H1 (cell line): ENCODE data around the gene ZBTB11. TPM values are rescaled to one million over a fixed set of nuclear protein-coding genes. Genes with fewer than 3 reads are reported as not detected.

Experiments used
- CTCF ChIA-PET: fragments of 300-600 bp; sonication (Branson Sonifier 250); formaldehyde crosslinking; loops from one replicate; lab custom pipeline; 2021; ENCODE audit not compliant: partially characterized antibody; lab: Charles Lee
- POLR2A ChIA-PET: fragments of 300-600 bp; sonication (Branson Sonifier 250); formaldehyde crosslinking; loops from one replicate; lab custom pipeline; 2021; ENCODE audit warnings: inconsistent platforms; ENCODE audit not compliant: partially characterized antibody; lab: Charles Lee
- DNase-seq, 2 experiments: peaks; one replicate each; pipeline versions ENCODE4 v3.0.0 to v3.0.0-alpha.2; 2010 to 2022; ENCODE audit warnings: low spot score in 2 of 2, low read depth in 1 of 2, mixed read lengths in 1 of 2
- FAIRE-seq: peaks from 2 replicates; lab custom pipeline; 2011; peaks lifted over from hg19 to GRCh38; lab: Jason Lieb, UNC
- H2AFZ ChIP-seq: 2 replicates; pipeline ENCODE4 v1.8.1; 2012; ENCODE audit warnings: low read length, inconsistent platforms
- H2AK5ac ChIP-seq: 2 replicates; pipeline ENCODE4 v1.6.1; 2013; ENCODE audit warnings: low read depth, low read length
- H2BK120ac ChIP-seq: replicated peaks from 2 replicates; pipeline ENCODE3; 2013; ENCODE audit warnings: low read depth, low read length, inconsistent platforms
- H2BK12ac ChIP-seq: 2 replicates; pipeline ENCODE4 v1.6.1; 2013; ENCODE audit warnings: low read depth, low read length
- H2BK15ac ChIP-seq: 2 replicates; pipeline ENCODE4 v1.6.1; 2013; ENCODE audit warnings: low read length
- H2BK20ac ChIP-seq: 2 replicates; pipeline ENCODE4 v1.6.1; 2013; ENCODE audit warnings: low read length
- H2BK5ac ChIP-seq: 2 replicates; pipeline ENCODE4 v1.6.1; 2013; ENCODE audit warnings: low read depth, low read length
- H3K14ac ChIP-seq: 2 replicates; pipeline ENCODE4 v1.6.1; 2013; ENCODE audit warnings: inconsistent platforms; ENCODE audit not compliant: insufficient read length
- H3K18ac ChIP-seq: 2 replicates; pipeline ENCODE4 v1.6.1; 2013; ENCODE audit warnings: low read length; ENCODE audit errors: extremely low read depth
- H3K23ac ChIP-seq: 2 replicates; pipeline ENCODE4 v1.6.1; 2013; ENCODE audit warnings: inconsistent platforms; ENCODE audit not compliant: insufficient read length
- H3K23me2 ChIP-seq: 2 replicates; pipeline ENCODE4 v1.6.1; 2013; ENCODE audit warnings: low read depth, low read length
- H3K27ac ChIP-seq: 2 replicates; pipeline ENCODE4 v1.6.1; 2011; ENCODE audit warnings: low read depth, low read length, inconsistent platforms
- H3K27me3 ChIP-seq, 4 experiments: replicated peaks in 1 of 4; 1 replicate in 1 of 4; 2 replicates in 3 of 4; pipeline versions ENCODE4 v1.6.1 to v1.8.1; 2011 to 2013; ENCODE audit warnings: low read length in 3 of 4, mild to moderate bottlenecking in 3 of 4, inconsistent platforms in 2 of 4, mixed read lengths in 2 of 4, moderate library complexity in 1 of 4; ENCODE audit not compliant: control insufficient read depth in 3 of 4, insufficient read depth in 3 of 4; ENCODE audit errors: extremely low read depth in 1 of 4
- H3K36me3 ChIP-seq, 4 experiments: 2 replicates each; pipeline versions ENCODE4 v1.6.1 to v1.8.1; 2011 to 2013; ENCODE audit warnings: mild to moderate bottlenecking in 4 of 4, low read length in 3 of 4, moderate library complexity in 2 of 4, control low read depth in 1 of 4, inconsistent platforms in 1 of 4; ENCODE audit not compliant: insufficient read depth in 4 of 4, control insufficient read depth in 2 of 4
- H3K4ac ChIP-seq: replicated peaks from 2 replicates; pipeline ENCODE3; 2013; ENCODE audit warnings: low read length, low read depth, mixed read lengths, inconsistent platforms; ENCODE audit not compliant: insufficient read length
- H3K4me1 ChIP-seq, 4 experiments: replicated peaks in 1 of 4; 1 replicate in 1 of 4; 2 replicates in 3 of 4; pipeline versions ENCODE4 v1.6.1 to v1.8.1; 2011 to 2013; ENCODE audit warnings: low read length in 3 of 4, inconsistent platforms in 2 of 4, mixed read lengths in 1 of 4; ENCODE audit not compliant: insufficient read depth in 4 of 4, control insufficient read depth in 3 of 4
- H3K4me2 ChIP-seq, 2 experiments: 2 replicates each; pipeline versions ENCODE4 v1.6.1 to v1.8.1; 2011 to 2013; ENCODE audit warnings: low read depth in 2 of 2, low read length in 2 of 2, control low read depth in 1 of 2, inconsistent platforms in 1 of 2, mild to moderate bottlenecking in 1 of 2; ENCODE audit not compliant: insufficient read depth in 1 of 2
- H3K4me3 ChIP-seq, 4 experiments: fragments of 200-600, 300-600 bp in 1 of 4; sonication (generic), shearing (Covaris generic), sonication (Bioruptor Twin) in 1 of 4; 2 replicates each; pipeline versions ENCODE4 v1.5.1 to v1.8.1; 2011 to 2016; ENCODE audit warnings: low read length in 4 of 4, low read depth in 3 of 4, control low read depth in 2 of 4, inconsistent platforms in 2 of 4, mild to moderate bottlenecking in 2 of 4, mixed read lengths in 1 of 4, moderate library complexity in 1 of 4; ENCODE audit not compliant: insufficient read depth in 2 of 4; ENCODE audit errors: extremely low read depth in 1 of 4
- H3K56ac ChIP-seq: replicated peaks from 2 replicates; pipeline ENCODE3; 2013; ENCODE audit warnings: low read depth, mild to moderate bottlenecking, mixed read lengths, low read length, inconsistent platforms; ENCODE audit not compliant: insufficient read length
- H3K79me1 ChIP-seq: 2 replicates; pipeline ENCODE4 v1.6.1; 2013; ENCODE audit warnings: low read depth, low read length, control low read depth
- H3K79me2 ChIP-seq, 2 experiments: 2 replicates each; pipeline versions ENCODE4 v1.6.1 to v1.8.1; 2012 to 2013; ENCODE audit warnings: low read length in 2 of 2, mild to moderate bottlenecking in 2 of 2, inconsistent platforms in 1 of 2; ENCODE audit not compliant: insufficient read depth in 2 of 2, control insufficient read depth in 1 of 2
- H3K9ac ChIP-seq, 4 experiments: replicated peaks in 1 of 4; 1 replicate in 1 of 4; 2 replicates in 3 of 4; pipeline versions ENCODE4 v1.6.1 to v1.8.1; 2011 to 2013; ENCODE audit warnings: low read depth in 3 of 4, low read length in 3 of 4, control low read depth in 2 of 4, mild to moderate bottlenecking in 2 of 4, moderate library complexity in 2 of 4, inconsistent platforms in 1 of 4; ENCODE audit errors: extremely low read depth in 1 of 4
- H3K9me3 ChIP-seq, 2 experiments: 2 replicates each; pipeline versions ENCODE4 v1.6.1 to v1.8.1; 2012 to 2013; ENCODE audit warnings: mild to moderate bottlenecking in 2 of 2, moderate library complexity in 2 of 2, control low read depth in 1 of 2, inconsistent platforms in 1 of 2, low read depth in 1 of 2, low read length in 1 of 2, mixed read lengths in 1 of 2; ENCODE audit not compliant: insufficient read depth in 2 of 2
- H4K20me1 ChIP-seq, 2 experiments: replicated peaks in 1 of 2; 2 replicates each; pipeline versions ENCODE3 to v1.8.1; 2011 to 2013; ENCODE audit warnings: inconsistent platforms in 2 of 2, low read length in 2 of 2, mild to moderate bottlenecking in 1 of 2; ENCODE audit not compliant: insufficient read depth in 2 of 2, control insufficient read depth in 1 of 2
- H4K5ac ChIP-seq: 2 replicates; pipeline ENCODE4 v1.6.1; 2013; ENCODE audit warnings: low read length, low read depth, mixed read lengths, inconsistent platforms; ENCODE audit not compliant: insufficient read length
- H4K8ac ChIP-seq: 2 replicates; pipeline ENCODE4 v1.8.0; 2013; ENCODE audit warnings: mild to moderate bottlenecking, moderate library complexity, low read length, inconsistent platforms; ENCODE audit not compliant: insufficient read depth; ENCODE audit errors: extremely low read depth
- H4K91ac ChIP-seq: replicated peaks from 2 replicates; pipeline ENCODE3; 2013; ENCODE audit warnings: low read length, mixed read lengths, inconsistent platforms; ENCODE audit not compliant: insufficient read length
- CHD2 ChIP-seq: IDR thresholded peaks from 2 replicates; pipeline ENCODE4 v1.6.1; 2012; ENCODE audit warnings: low read length, improper control_type of control experiment
- CTCF ChIP-seq, 3 experiments: IDR thresholded peaks; 1 replicate in 2 of 3; 2 replicates in 1 of 3; pipeline versions ENCODE4 v1.5.1 to v1.6.1; 2011; ENCODE audit warnings: low read length in 3 of 3, mild to moderate bottlenecking in 3 of 3, inconsistent platforms in 2 of 3, low read depth in 1 of 3, moderate library complexity in 1 of 3; ENCODE audit not compliant: insufficient read depth in 1 of 3; ENCODE audit errors: control extremely low read depth in 1 of 3
- EGR1 ChIP-seq: IDR thresholded peaks from 2 replicates; pipeline ENCODE4 v1.6.1; 2011; ENCODE audit warnings: low read depth, low read length, borderline replicate concordance
- GTF2F1 ChIP-seq: IDR thresholded peaks from 2 replicates; pipeline ENCODE4 v1.6.1; 2012; ENCODE audit warnings: low read depth, low read length, improper control_type of control experiment, borderline replicate concordance
- MAFK ChIP-seq: IDR thresholded peaks from 2 replicates; pipeline ENCODE4 v1.6.1; 2012; ENCODE audit warnings: low read depth, mild to moderate bottlenecking, improper control_type of control experiment, low read length
- NRF1 ChIP-seq: IDR thresholded peaks from 2 replicates; pipeline ENCODE4 v1.6.1; 2011; ENCODE audit warnings: mild to moderate bottlenecking, low read depth, low read length, improper control_type of control experiment
- RAD21 ChIP-seq, 2 experiments: IDR thresholded peaks in 1 of 2; conservative IDR thresholded peaks in 1 of 2; 2 replicates each; pipeline ENCODE4 v1.6.1; 2011; ENCODE audit warnings: low read depth in 2 of 2, low read length in 2 of 2, improper control_type of control experiment in 1 of 2, inconsistent platforms in 1 of 2, mild to moderate bottlenecking in 1 of 2, moderate library complexity in 1 of 2
- RBBP5 ChIP-seq: IDR thresholded peaks from 2 replicates; pipeline ENCODE4 v1.7.1; 2012; ENCODE audit warnings: low read depth, mild to moderate bottlenecking, inconsistent platforms, low read length, moderate library complexity, borderline replicate concordance
- RXRA ChIP-seq: IDR thresholded peaks from 2 replicates; pipeline ENCODE4 v1.6.1; 2011; ENCODE audit warnings: low read depth, mild to moderate bottlenecking, low read length, moderate library complexity; ENCODE audit not compliant: insufficient read depth
- USF2 ChIP-seq: IDR thresholded peaks from 2 replicates; pipeline ENCODE4 v1.6.1; 2011; ENCODE audit warnings: low read length, improper control_type of control experiment
- polyA plus RNA-seq, 7 experiments: library from polyadenylated mRNA; depleted of rRNA in 3 of 7; stranded (reverse) in 5 of 7; unstranded in 2 of 7; fragments of >200 nt in 5 of 7; fragments of 200-250 nt in 2 of 7; gene quantifications; 1 replicate in 5 of 7; 2 replicates in 1 of 7; 4 replicates in 1 of 7; pipeline versions ENCODE4 v1.2.1 to v1.2.3, GENCODE V29; 2011 to 2013; ENCODE audit warnings: missing spikeins in 2 of 7, mixed read lengths in 2 of 7
- total RNA-seq: library from RNA; stranded (reverse); fragmentation: NEBNext Ultra II Directional; extraction: Animal tissue kit (Norgen Biotek cat#: 25700); gene quantifications from 2 replicates; pipeline ENCODE4 v1.2.1, GENCODE V29; 2021

Gene ZBTB11
- total and polyA plus RNA-seq, 2 of the 8 experiments (the other 6 are each of a cell fraction or from before 2014, with no cell fraction given) = 3.0 to 14.0 TPM

GRCh38 chr3:101690972-101691371, 14.0 kb upstream of the ZBTB11 start:
- no peak overlapping the region for H3K18ac ChIP-seq
- H4K20me1 ChIP-seq = no peaks in the 10 kb centered on the region
- peaks cover under 1% of the 10 kb centered on the region for H3K23me2 ChIP-seq
- H3K4me2 ChIP-seq = no peak overlapping the region
- H3K9ac ChIP-seq = no peak overlapping the region
- peak overlapping the region; percentile 45; the same call in 1 of the 2 replicates for H4K8ac ChIP-seq
- H4K91ac ChIP-seq = no peak overlapping the region
- H2AFZ ChIP-seq = no peak overlapping the region
- peaks cover 0 to under 1% (median under 1%) of the 10 kb centered on the region in 4 experiments; a peak in 3 of 8 replicates for H3K36me3 ChIP-seq
- H3K79me1 ChIP-seq = 0 out of 2 replicates have a peak, but pooled peaks cover 1% of the 10 kb centered on the region
- no peaks in the 10 kb centered on the region for H3K9me3 ChIP-seq
- POLR2A ChIA-PET = interaction anchor here (0.7 to 12.8 kb wide), 5 partner anchors 11 to 37 kb away, joined by 3 to 308 read pairs (median 3); partner anchors contain the start of gene ZBTB11
- peaks cover 4 to 6% of the 10 kb centered on the region in 2 experiments for H3K79me2 ChIP-seq
- no peak overlapping the region for H4K5ac ChIP-seq
- no peak overlapping the region for H3K27ac ChIP-seq
- peaks cover 0 to 4% (median 2%) of the 10 kb centered on the region in 4 experiments; a peak in 3 of 7 replicates for H3K4me1 ChIP-seq
- no peak overlapping the region for H3K14ac ChIP-seq
- CTCF ChIA-PET = interaction anchor here (0.5 to 3.4 kb wide), 11 partner anchors 11 to 655 kb away, joined by 3 to 14 read pairs (median 5); partner anchors contain the start of gene ZBTB11
- H2BK12ac ChIP-seq = no peak overlapping the region
- H2BK5ac ChIP-seq = no peak overlapping the region
- H3K4me3 ChIP-seq = no peak overlapping the region
- H2BK15ac ChIP-seq = no peak overlapping the region
- H3K4ac ChIP-seq = no peak overlapping the region
- H3K23ac ChIP-seq = no peak overlapping the region
- H2AK5ac ChIP-seq = no peak overlapping the region
- no peaks in the 10 kb centered on the region for H3K27me3 ChIP-seq
- H3K56ac ChIP-seq = no peak overlapping the region
- H2BK20ac ChIP-seq = no peak overlapping the region
- DNase-seq (no peak), FAIRE-seq (no peak)
- no peak overlapping the region for H2BK120ac ChIP-seq
- TF ChIP-seq RBBP5 = no peak
- TF ChIP-seq CHD2 = no peak
- TF ChIP-seq GTF2F1 = no peak
- TF ChIP-seq NRF1 = no peak
- TF ChIP-seq RXRA = no peak
- no peak for TF ChIP-seq EGR1
- no peak for TF ChIP-seq USF2
- TF ChIP-seq CTCF (IDR thresholded peaks at IDR 0.05; ENCODE audit: control extremely low read depth in 1 of 3, insufficient read depth in 1 of 3, low read depth in 1 of 3, low read length in 3 of 3) = peak in 2 of 3 experiments; percentile 20 to 23; a peak in 2 of 4 replicates
- TF ChIP-seq MAFK = no peak
- TF ChIP-seq RAD21 (IDR thresholded peaks at IDR 0.05 in 1 of 2, conservative IDR thresholded peaks at IDR 0.05 in 1 of 2; ENCODE audit: low read depth in 2 of 2, low read length in 2 of 2) = peak in 1 of 2 experiments; percentile 27; a peak in 1 of 4 replicates
